ENCODE measurements around the gene SIPA1. TPM values are rescaled to one million over a fixed set of nuclear protein-coding genes. Genes with fewer than 3 reads are reported as not detected.

Gene SIPA1
- total and polyA plus RNA-seq, 2 of the 13 experiments (the other 11 are each of a cell fraction or from before 2014, with no cell fraction given) = 5.8 to 7.7 TPM

GRCh38 chr11:65661599-65662246 lies 23.8 kb downstream of the SIPA1 start (continued):
- TF ChIP-seq ZBTB49 (CRISPR knock-in tag; IDR thresholded peaks at IDR 0.05; ENCODE audit: borderline replicate concordance) (no peak), SNAI1 (CRISPR knock-in tag; IDR thresholded peaks at IDR 0.05; ENCODE audit: borderline replicate concordance) (0 out of 2 replicates have a peak, but pooled peaks have one; percentile 28), ZNF296 (CRISPR knock-in tag; conservative IDR thresholded peaks at IDR 0.05) (0 out of 2 replicates have a peak, but pooled peaks have one; percentile 34), POLR2A (IDR thresholded peaks at IDR 0.05; ENCODE audit: insufficient read depth in 1 of 2, low read depth in 2 of 2, low read length in 2 of 2) (peak in 1 of 2 experiments; percentile 39; a peak in 1 of 4 replicates), ZNF556 (CRISPR knock-in tag; IDR thresholded peaks at IDR 0.05; ENCODE audit: borderline replicate concordance) (no peak), BATF2 (CRISPR knock-in tag; IDR thresholded peaks at IDR 0.05) (no peak), ZNF747 (CRISPR knock-in tag; IDR thresholded peaks at IDR 0.05; ENCODE audit: borderline replicate concordance) (no peak), CHD4 (IDR thresholded peaks at IDR 0.05; ENCODE audit: borderline replicate concordance, low read length) (no peak), PHF8 (CRISPR knock-in tag; IDR thresholded peaks at IDR 0.05) (peak; percentile 39; the same call in 1 of the 2 replicates), ZNF3 (CRISPR knock-in tag; IDR thresholded peaks at IDR 0.05) (no peak), ZNF101 (CRISPR knock-in tag; IDR thresholded peaks at IDR 0.05; ENCODE audit: borderline replicate concordance, low read depth) (no peak), RBFOX2 (IDR thresholded peaks at IDR 0.05; ENCODE audit: low read depth, low read length) (peak; percentile 22; the same call in 1 of the 2 replicates), SIX4 (CRISPR knock-in tag; IDR thresholded peaks at IDR 0.05) (no peak), KDM3A (CRISPR knock-in tag; IDR thresholded peaks at IDR 0.05; ENCODE audit: low read depth) (no peak), YEATS4 (CRISPR knock-in tag; IDR thresholded peaks at IDR 0.05; ENCODE audit: borderline replicate concordance) (no peak), HOXA3 (CRISPR knock-in tag; IDR thresholded peaks at IDR 0.05) (peak; percentile 68), PAXIP1 (CRISPR knock-in tag; conservative IDR thresholded peaks at IDR 0.05) (peak; percentile 73), ZNF274 (CRISPR knock-in tag; IDR thresholded peaks at IDR 0.05) (0 out of 2 replicates have a peak, but pooled peaks have one; percentile 40), ZNF280B (CRISPR knock-in tag; IDR thresholded peaks at IDR 0.05; ENCODE audit: borderline replicate concordance) (0 out of 2 replicates have a peak, but pooled peaks have one; percentile 35), FOXA1 (IDR thresholded peaks at IDR 0.05) (no peak), FOXA1 (CRISPR knock-in tag; IDR thresholded peaks at IDR 0.05) (no peak), PPARG (CRISPR knock-in tag; conservative IDR thresholded peaks at IDR 0.05) (no peak), HNF4A (CRISPR knock-in tag; IDR thresholded peaks at IDR 0.05) (peak; percentile 77), ARNT (IDR thresholded peaks at IDR 0.05) (no peak)
